Endothelial cell (in vitro differentiated cells): Measurements from ENCODE around the gene PRKG1. TPM values are rescaled to one million over a fixed set of nuclear protein-coding genes. Genes with fewer than 3 reads are reported as not detected.

ENCODE experiments used
- DNase-seq: peaks from one replicate; pipeline ENCODE4 v3.0.0; 2021; ENCODE audit warnings: low spot score
- H3K27ac Mint-ChIP-seq: one replicate; pipeline ENCODE4 v1.8.0; 2021; ENCODE audit warnings: mixed read lengths, inconsistent platforms; ENCODE audit not compliant: unreplicated experiment
- H3K27me3 Mint-ChIP-seq: one replicate; pipeline ENCODE4 v1.8.0; 2021; ENCODE audit warnings: mild to moderate bottlenecking, moderate library complexity, mixed read lengths, inconsistent platforms; ENCODE audit not compliant: unreplicated experiment
- H3K36me3 Mint-ChIP-seq: one replicate; pipeline ENCODE4 v1.8.0; 2021; ENCODE audit warnings: mild to moderate bottlenecking, low read depth, mixed read lengths, inconsistent platforms; ENCODE audit not compliant: unreplicated experiment
- H3K4me1 Mint-ChIP-seq: one replicate; pipeline ENCODE4 v1.8.0; 2021; ENCODE audit warnings: mild to moderate bottlenecking, mixed read lengths, inconsistent platforms; ENCODE audit not compliant: unreplicated experiment
- H3K4me3 Mint-ChIP-seq: one replicate; pipeline ENCODE4 v1.8.0; 2021; ENCODE audit warnings: mild to moderate bottlenecking, mixed read lengths, inconsistent platforms; ENCODE audit not compliant: unreplicated experiment
- H3K9me3 Mint-ChIP-seq: one replicate; pipeline ENCODE4 v1.8.0; 2021; ENCODE audit warnings: mixed read lengths, inconsistent platforms; ENCODE audit not compliant: unreplicated experiment
- total RNA-seq: library from RNA; stranded (reverse); fragmentation: NEBNext Ultra II Directional; extraction: Animal tissue kit (Norgen Biotek cat#: 25700); gene quantifications from one replicate; pipeline ENCODE4 v1.2.1, GENCODE V29; 2021; ENCODE audit not compliant: unreplicated experiment
- TF ChIP-seq, protein P1 (sequence below): fragments of 200-600 bp; sonication (generic); IDR thresholded peaks from one replicate; pipeline ENCODE4 v1.5.0; 2021; ENCODE audit warnings: antibody characterized with exemption; ENCODE audit not compliant: unreplicated experiment

Gene PRKG1
- total RNA-seq, 1 donor from 2014 or later, result 10.7 TPM

- no peak for DNase-seq
- H3K27me3 Mint-ChIP-seq, result no peaks in the 10 kb centered on the region
- no peaks in the 10 kb centered on the region for H3K4me1 Mint-ChIP-seq
- no peak overlapping the region for H3K27ac Mint-ChIP-seq
- TF ChIP-seq, protein P1, sequence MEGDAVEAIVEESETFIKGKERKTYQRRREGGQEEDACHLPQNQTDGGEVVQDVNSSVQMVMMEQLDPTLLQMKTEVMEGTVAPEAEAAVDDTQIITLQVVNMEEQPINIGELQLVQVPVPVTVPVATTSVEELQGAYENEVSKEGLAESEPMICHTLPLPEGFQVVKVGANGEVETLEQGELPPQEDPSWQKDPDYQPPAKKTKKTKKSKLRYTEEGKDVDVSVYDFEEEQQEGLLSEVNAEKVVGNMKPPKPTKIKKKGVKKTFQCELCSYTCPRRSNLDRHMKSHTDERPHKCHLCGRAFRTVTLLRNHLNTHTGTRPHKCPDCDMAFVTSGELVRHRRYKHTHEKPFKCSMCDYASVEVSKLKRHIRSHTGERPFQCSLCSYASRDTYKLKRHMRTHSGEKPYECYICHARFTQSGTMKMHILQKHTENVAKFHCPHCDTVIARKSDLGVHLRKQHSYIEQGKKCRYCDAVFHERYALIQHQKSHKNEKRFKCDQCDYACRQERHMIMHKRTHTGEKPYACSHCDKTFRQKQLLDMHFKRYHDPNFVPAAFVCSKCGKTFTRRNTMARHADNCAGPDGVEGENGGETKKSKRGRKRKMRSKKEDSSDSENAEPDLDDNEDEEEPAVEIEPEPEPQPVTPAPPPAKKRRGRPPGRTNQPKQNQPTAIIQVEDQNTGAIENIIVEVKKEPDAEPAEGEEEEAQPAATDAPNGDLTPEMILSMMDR, result no peak
- no peaks in the 10 kb centered on the region for H3K9me3 Mint-ChIP-seq
- H3K4me3 Mint-ChIP-seq, result no peak overlapping the region
- no peaks in the 10 kb centered on the region for H3K36me3 Mint-ChIP-seq
Measured at GRCh38 chr10:51095444-51095843, 21.2 kb downstream of the PRKG1 start.

DNA sequence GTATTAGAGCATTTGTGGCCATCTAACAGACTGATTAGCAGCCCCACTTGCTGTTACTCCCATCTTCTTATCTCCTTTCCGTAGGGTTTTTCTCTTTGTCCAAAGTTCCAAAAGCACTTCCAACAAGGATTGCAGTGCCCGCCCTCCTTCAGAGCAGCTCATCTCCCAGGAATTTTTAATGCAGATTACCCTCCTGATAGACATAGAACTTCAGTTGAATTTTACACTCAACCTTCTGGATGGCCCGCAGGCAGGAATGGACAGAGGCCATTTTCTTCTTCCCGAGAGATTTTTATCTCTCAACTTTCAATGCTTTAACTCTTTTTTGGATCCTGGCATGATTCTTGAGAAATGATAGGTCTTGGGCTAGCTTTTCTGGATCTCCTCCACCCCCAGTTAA lies 23.3 kb downstream of the PRKG1 start:
- TF ChIP-seq, protein P1, result no peak
- Mint-ChIP-seq H3K27me3 (no peaks in the 10 kb centered on the region), H3K36me3 (no peaks in the 10 kb centered on the region), H3K9me3 (no peaks in the 10 kb centered on the region), H3K4me3 (no peak overlapping the region), H3K4me1 (no peaks in the 10 kb centered on the region), H3K27ac (no peak overlapping the region)
- no peak for DNase-seq

- no peaks in the 10 kb centered on the region for H3K36me3 Mint-ChIP-seq
- no peak overlapping the region for H3K4me3 Mint-ChIP-seq
- H3K27ac Mint-ChIP-seq, result no peak overlapping the region
- H3K9me3 Mint-ChIP-seq, result no peaks in the 10 kb centered on the region
- no peaks in the 10 kb centered on the region for H3K27me3 Mint-ChIP-seq
- DNase-seq, result no peak
- H3K4me1 Mint-ChIP-seq, result peaks cover 7% of the 10 kb centered on the region
- TF ChIP-seq, protein P1, result no peak
Measured at GRCh38 chr10:51100221-51100620, 25.9 kb downstream of the PRKG1 start.

DNA sequence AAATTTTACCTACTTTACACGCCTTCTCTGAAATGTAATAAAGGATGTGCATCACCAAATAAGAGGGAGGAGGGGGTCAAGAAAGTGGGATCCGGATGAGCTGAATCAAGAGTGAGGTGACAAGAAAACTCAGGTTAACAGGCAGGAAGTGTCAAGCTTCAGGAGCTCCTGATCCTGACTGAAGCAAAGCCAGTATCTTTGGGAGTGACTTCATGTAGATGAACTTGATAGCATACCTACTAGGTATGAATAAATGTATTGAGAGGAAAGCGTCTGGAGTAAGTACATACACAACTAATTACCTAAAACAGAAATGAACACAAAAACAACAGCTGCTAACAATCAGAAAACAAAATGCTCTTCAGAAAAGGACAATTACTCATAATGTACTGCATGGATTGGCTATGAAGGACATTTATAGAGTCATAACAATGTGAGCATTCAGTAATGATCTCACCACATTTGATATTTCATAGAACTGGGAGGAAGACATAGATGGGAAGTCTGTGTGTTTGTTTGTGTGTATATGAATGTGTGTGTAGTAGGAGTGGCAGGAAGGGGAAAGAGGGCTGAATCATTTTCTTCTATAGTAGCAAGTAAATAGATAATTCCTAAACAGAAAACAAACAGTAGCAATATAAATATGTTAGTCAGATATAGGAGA lies 29.4 kb downstream of the PRKG1 start:
- Mint-ChIP-seq H3K4me1 (peaks cover 7% of the 10 kb centered on the region), H3K27me3 (no peaks in the 10 kb centered on the region), H3K9me3 (no peaks in the 10 kb centered on the region), H3K27ac (no peak overlapping the region), H3K4me3 (no peak overlapping the region), H3K36me3 (no peaks in the 10 kb centered on the region)
- TF ChIP-seq, protein P1, result no peak
- no peak for DNase-seq

DNA sequence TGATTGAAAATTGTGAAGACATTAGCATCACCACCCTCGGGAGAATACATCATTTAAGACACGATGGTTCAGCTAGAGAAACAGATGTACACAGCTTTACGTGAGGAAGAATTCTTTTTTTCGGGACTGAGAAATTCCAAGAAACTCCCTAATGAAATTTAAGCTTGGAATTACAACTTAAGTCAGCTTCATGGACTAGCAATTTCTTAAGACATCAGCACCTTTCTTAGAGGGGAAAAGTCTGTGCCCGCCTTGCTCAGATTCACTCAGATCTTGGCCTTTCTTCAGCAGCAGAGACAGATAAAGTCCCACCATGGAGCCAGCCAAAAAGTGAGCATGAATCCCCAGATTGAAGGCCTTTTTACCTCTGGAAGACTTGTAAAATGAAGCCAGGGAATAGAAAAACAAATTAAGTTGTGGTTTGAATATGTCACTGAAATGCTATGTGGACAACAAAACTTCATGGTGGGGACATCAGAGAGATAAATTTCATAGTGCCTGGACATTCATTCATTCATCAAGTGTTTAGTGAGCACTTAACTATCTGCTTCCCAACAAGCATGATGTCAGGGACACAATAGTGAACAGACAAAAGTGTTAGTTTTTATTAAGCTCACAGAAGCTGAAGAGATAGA lies 32.1 kb downstream of the PRKG1 start:
- Mint-ChIP-seq H3K27me3 (peaks cover 2% of the 10 kb centered on the region), H3K36me3 (no peaks in the 10 kb centered on the region), H3K27ac (no peak overlapping the region), H3K4me3 (no peak overlapping the region), H3K9me3 (no peaks in the 10 kb centered on the region), H3K4me1 (peaks cover 7% of the 10 kb centered on the region)
- TF ChIP-seq, protein P1, result no peak
- DNase-seq, result no peak
